GM21423 (cell line): ENCODE measurements around the gene TKT.

Source experiments
- ATAC-seq: cut with Tn5 transposase; IDR thresholded peaks from one replicate; pipeline ENCODE4 v1.9.1; 2021; ENCODE audit warnings: mild to moderate bottlenecking, moderate library complexity; ENCODE audit not compliant: unreplicated experiment

Gene TKT

DNA sequence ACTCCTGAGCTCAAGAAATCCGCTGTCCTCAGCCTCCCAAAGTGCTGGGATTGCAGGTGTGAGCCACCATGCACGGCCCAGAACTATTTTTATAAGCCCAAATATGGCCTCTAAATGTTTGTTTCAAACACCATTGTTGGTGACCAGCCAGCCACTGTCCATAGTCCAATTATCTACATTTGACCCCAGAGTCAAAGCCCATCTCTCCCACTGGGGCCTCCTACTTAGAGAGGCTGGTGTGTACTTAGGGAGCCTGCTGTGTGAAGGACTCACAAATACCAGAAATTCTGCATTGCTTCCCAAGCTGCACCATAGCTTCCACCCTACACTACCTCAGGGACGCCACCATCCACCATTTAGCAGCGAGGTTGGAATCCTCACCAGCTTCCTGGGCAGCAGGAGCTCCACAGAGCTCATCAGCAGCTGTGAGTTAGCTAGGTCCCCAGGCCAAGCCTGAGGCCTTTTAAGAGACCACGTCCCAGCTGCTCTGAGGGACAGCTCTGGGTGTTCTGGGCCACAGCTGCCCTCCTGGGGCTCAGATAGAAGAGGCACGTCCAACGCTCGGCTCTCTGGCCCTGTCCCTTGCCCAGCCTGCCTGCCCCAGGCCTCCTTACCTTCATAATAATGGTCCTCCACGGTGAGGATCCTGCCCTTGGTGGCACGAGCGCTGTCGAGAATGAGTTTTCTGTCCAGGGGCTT, 29.5 kb downstream of the TKT start:
- ATAC-seq, result no peak

- ATAC-seq, result no peak
Measured at GRCh38 chr3:53225651-53226050, 30.2 kb downstream of the TKT start.

DNA sequence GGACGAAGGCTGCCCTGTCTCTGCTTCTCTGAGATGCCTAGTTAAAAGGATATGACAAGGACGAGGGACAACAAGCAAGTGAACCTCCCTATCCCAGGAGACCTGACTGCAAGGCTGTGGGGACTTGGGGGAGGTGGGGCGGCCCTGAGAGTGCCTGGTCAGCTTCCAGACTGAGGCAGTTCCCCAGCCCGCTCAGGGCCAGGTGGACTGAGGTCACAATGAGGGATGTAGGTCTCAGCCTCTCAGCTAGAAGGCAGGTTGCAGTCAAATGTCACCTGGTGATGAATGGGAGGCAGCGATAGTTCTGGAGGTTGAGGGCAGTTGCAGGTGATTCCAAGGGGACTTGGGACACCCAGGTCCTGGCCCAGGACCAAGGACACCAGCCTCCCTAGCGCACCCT, 30.6 kb downstream of the TKT start:
- no peak for ATAC-seq

GRCh38 chr3:53224536-53224935, 31.3 kb downstream of the TKT start:
- ATAC-seq, result no peak

- no peak for ATAC-seq
Measured at GRCh38 chr3:53224026-53224425, 31.8 kb downstream of the TKT start.

DNA sequence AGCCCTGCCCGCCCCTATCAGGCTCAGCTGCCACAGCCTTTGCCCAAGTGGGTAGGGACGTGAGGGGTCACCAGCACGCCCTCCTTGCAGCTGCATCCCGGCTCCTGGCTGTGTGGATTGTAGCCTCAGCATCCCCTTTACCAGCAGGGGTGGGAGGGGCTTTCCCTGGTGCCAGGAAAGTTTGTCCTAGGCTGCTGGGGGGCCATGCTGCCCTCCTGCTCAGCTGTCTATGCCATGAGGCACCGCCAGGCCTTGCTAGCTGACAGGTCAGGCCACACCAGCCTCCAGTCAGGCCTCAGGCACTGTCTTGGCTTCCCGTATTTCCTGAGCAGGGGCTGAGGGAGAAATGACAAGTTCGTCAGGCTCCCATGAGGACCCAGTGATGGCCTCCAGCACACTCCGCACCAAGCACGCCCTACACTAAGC, 32.3 kb downstream of the TKT start:
- no peak for ATAC-seq

GRCh38 chr3:53223025-53223424, 32.8 kb downstream of the TKT start:
- no peak for ATAC-seq

GRCh38 chr3:53222183-53222901, 33.5 kb downstream of the TKT start:
- ATAC-seq, result no peak

- ATAC-seq, result no peak
Measured at GRCh38 chr3:53221827-53222182, 34.0 kb downstream of the TKT start.

- ATAC-seq, result no peak
Measured at GRCh38 chr3:53221345-53221744, 34.5 kb downstream of the TKT start.

DNA sequence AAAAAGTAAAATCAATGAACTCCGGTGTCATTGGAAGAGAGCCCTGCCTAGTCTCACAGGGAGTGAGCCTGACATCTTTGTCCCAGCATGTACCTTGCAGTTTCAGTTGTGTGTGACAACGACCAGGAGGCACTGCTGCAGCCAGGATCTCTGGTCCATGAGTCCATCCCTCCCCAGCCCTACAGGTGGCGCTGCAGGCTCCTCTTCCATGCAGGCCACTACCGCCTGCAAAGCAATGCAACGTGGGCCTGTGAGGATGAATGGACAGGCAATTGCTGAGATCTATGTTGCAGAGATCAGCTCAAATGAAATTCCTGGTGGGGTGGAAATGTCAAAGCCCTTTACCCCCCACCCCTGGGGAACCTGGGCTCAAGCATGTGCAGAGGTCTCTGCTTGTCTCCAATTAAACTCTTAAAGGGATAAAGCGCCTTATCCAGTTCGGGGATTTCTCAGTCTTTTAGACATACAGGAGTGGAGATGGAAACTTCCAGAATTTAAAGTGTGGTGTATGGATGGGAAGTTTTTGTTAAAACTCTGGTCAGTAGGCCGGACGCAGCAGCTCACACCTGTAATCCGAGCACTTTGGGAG, 35.8 kb downstream of the TKT start:
- ATAC-seq, result peak; percentile 86

DNA sequence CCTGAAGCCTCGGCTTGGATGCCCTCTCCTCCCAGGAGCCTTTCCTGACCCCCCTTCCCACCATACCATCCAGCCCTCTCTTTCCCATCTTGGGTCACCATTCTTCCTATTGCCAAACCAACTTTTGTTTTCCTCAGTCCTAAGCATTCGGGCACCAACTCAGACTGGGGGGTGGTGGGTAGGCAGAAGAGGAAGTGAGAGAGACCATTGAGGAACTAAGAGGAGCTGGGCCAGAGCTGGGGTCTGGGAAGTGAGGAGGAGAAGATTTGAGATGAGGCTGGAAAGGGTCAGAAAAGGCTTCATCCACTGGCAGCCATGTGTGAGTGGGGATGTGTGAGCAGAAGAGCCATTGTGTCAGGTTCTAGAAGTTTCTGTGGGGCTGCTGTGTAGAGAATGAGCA, 37.7 kb downstream of the TKT start:
- ATAC-seq, result no peak

GRCh38 chr3:53217175-53217574, 38.6 kb downstream of the TKT start:
- no peak for ATAC-seq

- ATAC-seq, result no peak
Measured at GRCh38 chr3:53216723-53217122, 39.1 kb downstream of the TKT start.

- no peak for ATAC-seq
Measured at GRCh38 chr3:53215816-53216215, 40.0 kb downstream of the TKT start.

DNA sequence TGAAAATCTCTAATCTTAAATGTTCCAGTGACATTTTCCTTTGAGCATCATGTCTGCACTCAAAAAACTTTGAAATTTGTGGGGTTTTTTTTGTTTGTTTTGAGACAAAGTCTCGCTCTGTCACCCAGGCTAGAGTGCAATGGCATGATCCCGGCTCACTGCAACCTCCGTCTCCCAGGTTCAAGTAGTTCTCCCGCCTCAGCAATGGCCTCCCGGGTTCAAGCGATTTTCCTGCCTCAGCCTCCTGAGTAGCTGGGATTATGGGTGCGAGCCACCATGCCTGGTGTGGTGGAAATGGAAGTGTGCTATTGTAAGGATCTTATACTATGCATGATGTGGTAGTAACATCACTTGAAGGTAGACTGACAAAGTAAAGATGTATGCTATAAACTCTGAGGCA, 42.5 kb downstream of the TKT start:
- ATAC-seq, result no peak

- ATAC-seq, result no peak
Measured at GRCh38 chr3:53211706-53212702, 43.8 kb downstream of the TKT start.

DNA sequence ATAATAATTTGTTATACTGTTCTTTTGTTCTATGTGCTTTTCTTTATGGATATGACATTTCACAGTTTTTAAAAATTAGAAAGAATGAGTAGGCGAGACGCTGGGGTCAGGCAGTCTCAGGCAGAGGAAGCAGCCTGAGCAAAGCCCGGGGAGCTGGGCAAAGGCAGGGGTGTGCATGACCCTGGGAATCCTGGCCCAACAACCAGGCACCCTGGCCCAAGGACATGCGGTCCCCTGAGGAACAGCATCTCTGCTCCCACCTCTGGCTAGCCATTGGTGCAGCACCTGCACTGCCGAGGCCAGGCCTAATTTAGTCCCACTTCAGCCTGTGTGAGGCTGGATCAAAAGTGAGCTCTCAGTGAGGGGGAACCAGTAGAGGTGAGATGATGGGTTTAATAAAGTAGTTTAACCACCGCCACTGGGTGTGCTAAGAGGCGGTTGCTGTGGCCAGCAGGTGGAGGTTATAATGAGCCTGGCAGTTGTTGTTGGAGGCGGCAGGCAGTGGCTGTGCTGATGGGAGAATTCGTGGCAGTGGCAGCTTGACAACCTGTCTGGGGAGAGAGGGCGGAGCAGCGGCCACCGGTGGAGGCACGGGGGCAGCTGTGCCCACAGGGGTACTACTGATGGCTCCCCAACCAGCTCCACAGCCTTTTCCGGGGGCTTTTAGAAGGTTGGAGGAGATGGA, 53.3 kb downstream of the TKT start:
- no peak for ATAC-seq

GRCh38 chr3:53200501-53201498, 55.0 kb downstream of the TKT start:
- no peak for ATAC-seq
